Body of pancreas (tissue), 4 donors: ENCODE measurements around the gene PITPNC1.

ENCODE experiments used
- CTCF ChIP-seq, 7 experiments: fragments of 450-650 bp in 4 of 7; fragments of 200-600 bp in 3 of 7; sonication (generic) in 3 of 7; IDR thresholded peaks; one replicate each; pipeline ENCODE4 v1.5.1; 2016 to 2019; ENCODE audit warnings: antibody characterized with exemption in 7 of 7
- POLR2A ChIP-seq, 3 donors: fragments of 450-650 bp; IDR thresholded peaks; one replicate each; pipeline ENCODE4 v1.6.1; 2016; ENCODE audit warnings: antibody characterized with exemption in 3 of 3, mild to moderate bottlenecking in 2 of 3

GRCh38 chr17:67474081-67474661, 97.1 kb downstream of the PITPNC1 start:
- TF ChIP-seq CTCF (IDR thresholded peaks at IDR 0.05) (no peak), POLR2A (IDR thresholded peaks at IDR 0.05) (no peak)
